Stimulated activated naive CD8-positive, alpha-beta T cell treated with anti-CD3 and anti-CD28 coated beads, Interleukin-15, Interleukin-2, amounts not matched to agents 100 ng/mL and 50 ng/mL, for 24 hours (primary cell): ENCODE measurements around the gene ZNF525.
"Not testable (repeated sequence)": the region's sequence is repeated elsewhere in the genome, so short reads cannot be mapped to it uniquely, and the experiment has no call there.

Experiments
- H3K27ac Mint-ChIP-seq: one replicate; pipeline ENCODE4 v1.8.0; 2021; ENCODE audit warnings: mild to moderate bottlenecking, mixed read lengths
- H3K27me3 Mint-ChIP-seq: one replicate; pipeline ENCODE4 v1.8.0; 2021; ENCODE audit warnings: mixed read lengths
- H3K36me3 Mint-ChIP-seq: one replicate; pipeline ENCODE4 v1.8.0; 2021; ENCODE audit warnings: low read depth, mixed read lengths
- H3K4me1 Mint-ChIP-seq: one replicate; pipeline ENCODE4 v1.8.0; 2021; ENCODE audit warnings: low read depth, mixed read lengths
- H3K4me3 Mint-ChIP-seq: one replicate; pipeline ENCODE4 v1.8.0; 2021; ENCODE audit warnings: mild to moderate bottlenecking, mixed read lengths
- H3K9me3 Mint-ChIP-seq: one replicate; pipeline ENCODE4 v1.8.0; 2021; ENCODE audit warnings: mixed read lengths

The ZNF525 gene

DNA sequence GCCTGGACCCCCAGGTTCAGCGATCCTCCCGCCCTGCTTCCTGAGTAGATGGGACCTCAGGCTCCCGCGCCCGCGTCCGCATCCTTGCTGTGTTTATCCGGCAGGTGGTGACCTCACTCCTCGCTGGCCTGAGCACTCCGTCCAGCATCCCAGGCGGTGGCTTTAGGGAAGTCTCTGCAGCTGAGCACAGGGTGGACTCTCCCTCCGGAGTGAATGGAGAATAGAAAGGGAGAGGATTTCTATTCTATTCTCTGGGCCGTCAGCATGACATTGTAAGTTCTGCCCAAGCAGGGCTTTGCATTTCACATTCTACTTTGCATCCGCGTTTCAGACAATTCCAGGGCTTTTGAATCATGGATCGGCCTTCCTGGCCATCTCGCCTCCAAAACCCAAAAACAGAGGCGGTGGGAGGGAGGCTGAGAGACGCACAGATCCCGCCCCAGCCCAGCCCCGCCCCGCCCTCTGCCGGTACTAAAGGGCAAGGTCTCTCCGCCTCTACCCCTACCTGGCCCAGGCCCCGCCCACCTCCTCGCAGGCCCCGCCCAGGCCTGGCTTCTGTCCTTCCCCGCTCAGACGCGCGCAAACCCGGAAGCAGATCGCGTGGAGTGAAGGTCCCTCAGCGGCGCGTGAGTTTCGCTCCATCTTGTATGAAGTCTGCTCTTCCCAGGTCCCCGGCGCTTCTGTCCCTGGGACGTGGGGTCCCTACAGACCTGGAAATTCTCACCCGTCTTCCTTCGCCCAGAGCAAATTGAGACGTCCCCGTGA lies at the start of gene ZNF525:
ZNF525 (plus strand) TSS at position 572 of the 765 bp plus-strand sequence. CDS start 6,577 bp downstream, outside the sequence.
- H3K9me3 Mint-ChIP-seq, result peaks cover 8% of the 10 kb centered on the region
- peaks cover 24% of the 10 kb centered on the region for H3K4me1 Mint-ChIP-seq
- peak within 1 kb of the TSS; percentile 91 for H3K27ac Mint-ChIP-seq
- H3K4me3 Mint-ChIP-seq, result peak within 1 kb of the TSS; percentile 88
- H3K27me3 Mint-ChIP-seq, result no peaks in the 10 kb centered on the region
- peaks cover 22% of the 10 kb centered on the region for H3K36me3 Mint-ChIP-seq

DNA sequence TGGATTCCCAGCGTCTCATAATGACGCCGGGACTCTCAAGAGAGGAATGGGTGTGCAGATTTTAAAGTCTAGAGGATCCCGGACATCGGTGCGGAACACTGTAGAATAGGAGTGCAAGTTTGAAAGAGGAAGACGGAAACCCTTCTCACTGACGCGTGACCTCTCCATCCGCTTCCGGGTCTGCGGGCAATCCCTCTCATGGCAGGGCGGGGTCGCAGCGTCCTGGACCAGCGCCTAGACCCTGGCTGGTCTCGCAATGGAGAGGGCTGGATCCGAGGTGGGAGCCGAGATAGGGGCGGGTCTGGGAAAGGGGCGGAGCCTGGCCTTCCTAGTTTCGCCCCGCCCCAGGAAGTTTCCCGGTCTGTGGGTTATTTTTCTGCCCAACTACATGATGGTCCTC lies 36.5 kb upstream of the ZNF525 start:
- H3K27ac Mint-ChIP-seq, result no peak overlapping the region
- peaks cover 36% of the 10 kb centered on the region for H3K9me3 Mint-ChIP-seq
- peaks cover 24% of the 10 kb centered on the region for H3K36me3 Mint-ChIP-seq
- H3K4me1 Mint-ChIP-seq, result peaks cover 6% of the 10 kb centered on the region
- peak overlapping the region; percentile 38 for H3K4me3 Mint-ChIP-seq
- H3K27me3 Mint-ChIP-seq, result peaks cover 25% of the 10 kb centered on the region

DNA sequence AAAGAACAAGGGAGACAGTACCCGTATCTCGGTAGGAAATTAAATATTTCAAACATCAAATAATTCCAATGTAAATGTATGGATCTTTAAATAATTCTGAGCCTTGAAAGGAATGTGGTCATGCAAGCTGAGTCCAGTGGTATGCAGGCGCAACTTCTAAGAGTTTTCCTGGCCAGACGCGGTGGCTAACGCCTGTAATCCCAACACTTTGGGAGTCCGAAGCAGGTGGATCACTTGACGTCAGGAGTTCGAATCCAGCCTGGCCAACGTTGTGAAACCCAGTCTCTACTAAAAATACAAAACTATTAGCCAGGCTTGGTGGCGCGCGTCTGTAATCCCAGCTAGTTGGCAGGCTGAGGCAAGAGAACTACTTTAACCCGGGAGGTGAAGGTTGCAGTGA lies 33.0 kb upstream of the ZNF525 start:
- Mint-ChIP-seq H3K27me3 (peaks cover 16% of the 10 kb centered on the region), H3K9me3 (peaks cover 27% of the 10 kb centered on the region), H3K27ac (no peak overlapping the region), H3K4me1 (peaks cover 16% of the 10 kb centered on the region), H3K36me3 (peaks cover 44% of the 10 kb centered on the region), H3K4me3 (peak overlapping the region; percentile 92)

DNA sequence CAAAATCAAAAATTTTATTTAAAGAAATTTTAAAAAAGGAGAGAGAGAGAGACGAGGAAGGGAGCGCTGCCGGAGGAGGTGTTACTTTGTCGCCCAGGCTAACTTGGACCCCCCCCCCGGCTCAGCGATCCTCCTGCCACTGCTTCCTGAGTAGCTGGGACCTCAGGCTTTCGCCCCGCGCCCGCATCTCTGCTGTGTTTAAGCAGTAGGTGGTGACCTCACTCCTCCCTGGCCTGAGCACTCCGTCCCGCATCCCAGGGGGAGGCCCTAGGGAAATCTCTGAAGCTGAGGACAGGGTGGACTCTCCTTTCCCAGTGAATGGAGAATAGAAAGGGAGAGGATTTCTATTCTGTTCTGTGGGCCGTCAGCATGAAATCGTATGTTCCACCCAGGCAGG lies 32.4 kb upstream of the ZNF525 start:
- H3K4me3 Mint-ChIP-seq, result peak overlapping the region; percentile 92
- H3K27ac Mint-ChIP-seq, result no peak overlapping the region
- peaks cover 13% of the 10 kb centered on the region for H3K27me3 Mint-ChIP-seq
- peaks cover 50% of the 10 kb centered on the region for H3K36me3 Mint-ChIP-seq
- H3K9me3 Mint-ChIP-seq, result peaks cover 23% of the 10 kb centered on the region
- H3K4me1 Mint-ChIP-seq, result peaks cover 16% of the 10 kb centered on the region

DNA sequence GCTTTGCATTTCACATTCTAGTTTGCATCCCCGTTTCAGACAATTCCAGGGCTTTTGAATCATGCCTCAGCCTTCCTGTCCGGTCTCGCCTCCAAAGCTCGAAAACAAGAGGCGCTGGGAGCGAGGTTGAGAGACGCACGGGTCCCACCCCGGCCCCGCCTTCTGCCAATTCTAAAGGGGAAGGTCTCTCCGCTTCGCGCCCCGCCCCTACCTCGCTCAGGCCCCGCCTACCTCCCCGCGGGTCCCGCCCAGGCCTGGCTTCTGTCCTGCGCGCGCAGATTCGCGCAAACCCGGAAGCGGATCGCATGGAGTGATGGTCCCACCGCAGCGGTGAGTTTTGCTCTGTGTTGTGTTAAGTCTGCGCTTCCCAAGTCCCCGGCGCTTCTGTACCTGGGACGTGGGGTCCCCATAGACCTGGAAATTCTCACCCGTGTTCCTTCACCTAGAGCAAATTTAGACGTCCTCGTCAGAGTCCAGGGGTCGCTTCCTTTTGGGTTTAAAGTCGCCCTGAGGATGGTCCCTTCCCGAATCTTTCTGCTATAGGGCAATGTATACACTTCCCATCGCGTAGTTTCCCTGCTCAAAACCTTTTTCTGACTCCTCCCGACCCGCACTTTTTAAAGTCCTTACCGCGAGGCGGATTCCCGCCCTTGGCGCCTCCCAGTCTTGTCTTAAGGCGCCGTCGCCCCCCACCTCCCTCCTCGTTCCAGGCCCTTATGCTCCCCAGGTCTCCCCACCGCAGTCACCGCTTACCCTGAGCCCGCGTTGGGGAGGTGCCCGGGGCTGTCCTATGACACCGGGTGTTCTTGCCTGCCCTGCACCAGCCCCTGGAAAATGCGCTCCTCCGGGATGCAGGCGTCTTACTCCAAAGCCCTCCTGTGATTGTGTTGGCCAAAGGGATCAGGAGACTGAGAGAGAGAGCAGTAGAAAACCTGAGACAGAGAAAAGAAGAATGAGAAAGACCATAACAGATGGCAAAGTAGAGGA lies 31.7 kb upstream of the ZNF525 start, which contains the start of gene ZNF845:
ZNF845 (plus strand) TSS at position 287 of the 987 bp plus-strand sequence. CDS start 7,559 bp downstream, outside the sequence.
- H3K4me1 Mint-ChIP-seq, result peaks cover 16% of the 10 kb centered on the region
- peak within 1 kb of the TSS; percentile 92 for H3K4me3 Mint-ChIP-seq
- peaks cover 52% of the 10 kb centered on the region for H3K36me3 Mint-ChIP-seq
- peaks cover 6% of the 10 kb centered on the region for H3K27me3 Mint-ChIP-seq
- peaks cover 16% of the 10 kb centered on the region for H3K9me3 Mint-ChIP-seq
- peak within 1 kb of the TSS; percentile 91 for H3K27ac Mint-ChIP-seq

DNA sequence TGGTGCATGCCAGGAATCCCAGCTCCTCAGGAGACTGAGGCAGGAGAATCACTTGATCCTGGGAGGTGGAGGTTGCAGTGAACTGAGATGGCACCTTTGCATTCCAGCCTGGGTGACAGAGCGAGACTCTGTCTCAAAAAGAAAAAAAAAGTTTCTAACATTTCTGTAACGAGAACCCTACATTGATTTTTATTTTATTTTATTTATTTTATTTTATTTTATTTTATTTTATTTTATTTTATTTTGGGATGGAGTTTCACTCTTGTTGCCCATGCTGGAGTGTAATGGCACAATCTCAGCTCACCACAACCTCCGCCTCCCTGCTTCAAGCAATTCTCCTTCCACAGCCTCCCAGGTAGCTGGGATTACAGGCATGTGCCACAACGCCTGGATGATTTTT lies 21.1 kb upstream of the ZNF525 start:
- H3K9me3 Mint-ChIP-seq, result peaks cover 52% of the 10 kb centered on the region
- H3K27ac Mint-ChIP-seq, H3K4me1 Mint-ChIP-seq: not testable (repeated sequence)

DNA sequence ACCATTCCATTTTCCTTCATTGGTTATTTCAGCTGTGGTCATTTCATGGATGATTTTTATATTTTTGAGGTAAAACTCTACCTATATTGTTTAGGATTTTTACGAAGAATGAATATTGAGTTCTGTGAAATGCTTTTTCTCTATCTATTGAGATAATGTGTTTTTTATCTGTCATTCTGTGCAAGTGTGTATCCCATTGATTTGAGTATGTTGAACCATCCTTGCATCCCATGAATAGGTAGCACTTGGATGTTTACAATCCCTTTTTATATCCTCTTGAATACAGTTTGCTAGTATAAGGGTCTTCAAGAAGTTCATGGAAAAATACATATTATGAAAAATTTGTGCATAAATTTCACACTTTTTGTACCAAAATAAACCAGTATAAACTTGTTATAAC lies 9.8 kb upstream of the ZNF525 start:
- peaks cover 54% of the 10 kb centered on the region for H3K9me3 Mint-ChIP-seq
- H3K36me3 Mint-ChIP-seq, result peaks cover 51% of the 10 kb centered on the region
- no peaks in the 10 kb centered on the region for H3K4me1 Mint-ChIP-seq
- no peak overlapping the region for H3K27ac Mint-ChIP-seq
- no peak overlapping the region for H3K4me3 Mint-ChIP-seq
- H3K27me3 Mint-ChIP-seq, result no peaks in the 10 kb centered on the region

More for the DNA sequence above, 21.1 kb upstream of the ZNF525 start:
- H3K4me3 Mint-ChIP-seq, H3K27me3 Mint-ChIP-seq: not testable (repeated sequence)
- H3K36me3 Mint-ChIP-seq, result peaks cover 98% of the 10 kb centered on the region

DNA sequence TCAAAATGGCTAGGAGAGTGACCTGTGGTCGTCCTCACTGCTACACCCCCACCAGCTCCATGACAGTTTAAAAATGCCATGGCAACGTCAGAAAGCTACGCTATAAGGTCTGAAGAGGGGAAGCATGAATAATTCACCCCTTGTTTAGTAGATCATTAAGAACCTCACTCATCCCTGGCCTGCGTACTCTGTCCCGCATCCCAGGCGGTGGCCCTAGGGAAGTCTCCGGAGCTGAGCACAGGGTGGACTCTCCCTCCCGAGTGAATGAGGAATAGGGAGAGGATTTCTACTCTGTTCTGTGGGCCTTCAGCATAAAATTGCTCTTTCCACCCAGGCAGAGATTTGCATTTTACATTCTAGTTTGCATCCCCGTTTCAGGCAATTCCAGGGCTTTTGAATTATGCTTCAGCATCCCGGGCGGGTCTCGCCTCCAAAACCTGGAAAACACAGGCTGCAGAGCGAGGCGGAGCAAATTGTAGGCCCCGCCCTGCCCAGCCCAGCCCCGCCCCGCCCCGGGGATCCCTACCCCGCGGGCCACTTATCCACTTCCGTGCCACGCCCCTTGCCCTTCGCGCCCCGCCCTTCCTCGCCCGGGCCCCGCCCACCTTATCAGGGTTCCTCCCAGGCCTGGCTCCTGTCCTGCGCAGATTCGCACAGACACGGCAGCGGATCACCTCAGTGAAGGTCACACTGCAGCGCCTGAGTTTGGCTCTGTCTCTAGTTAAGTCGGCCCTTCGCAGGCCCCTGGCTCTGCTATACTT lies 7.5 kb upstream of the ZNF525 start:
- H3K27ac Mint-ChIP-seq, result no peak overlapping the region

DNA sequence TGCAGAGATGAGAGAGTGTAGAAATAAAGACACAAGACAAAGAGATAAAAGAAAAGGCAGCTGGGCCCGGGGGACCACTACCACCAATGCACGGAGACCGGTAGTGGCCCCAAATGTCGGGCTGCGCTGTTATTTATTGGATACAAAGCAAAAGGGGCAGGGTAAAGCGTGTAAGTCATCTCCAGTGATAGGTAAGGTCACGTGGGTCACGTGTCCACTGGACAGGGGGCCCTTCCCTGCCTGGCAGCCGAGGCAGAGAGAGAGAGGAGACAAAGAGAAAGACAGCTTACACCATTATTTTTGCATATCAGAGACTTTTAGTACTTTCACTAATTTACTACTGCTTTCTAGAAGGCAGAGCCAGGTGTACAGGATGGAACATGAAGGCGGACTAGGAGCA lies 5.4 kb upstream of the ZNF525 start:
- not testable (repeated sequence) for H3K4me1 Mint-ChIP-seq, H3K4me3 Mint-ChIP-seq, H3K27ac Mint-ChIP-seq, H3K27me3 Mint-ChIP-seq
- peaks cover 16% of the 10 kb centered on the region for H3K36me3 Mint-ChIP-seq
- H3K9me3 Mint-ChIP-seq, result peaks cover 28% of the 10 kb centered on the region

More for the DNA sequence above, 7.5 kb upstream of the ZNF525 start:
- Mint-ChIP-seq H3K4me3 (no peak overlapping the region), H3K4me1 (no peaks in the 10 kb centered on the region), H3K36me3 (peaks cover 28% of the 10 kb centered on the region), H3K9me3 (peaks cover 39% of the 10 kb centered on the region), H3K27me3 (no peaks in the 10 kb centered on the region)

DNA sequence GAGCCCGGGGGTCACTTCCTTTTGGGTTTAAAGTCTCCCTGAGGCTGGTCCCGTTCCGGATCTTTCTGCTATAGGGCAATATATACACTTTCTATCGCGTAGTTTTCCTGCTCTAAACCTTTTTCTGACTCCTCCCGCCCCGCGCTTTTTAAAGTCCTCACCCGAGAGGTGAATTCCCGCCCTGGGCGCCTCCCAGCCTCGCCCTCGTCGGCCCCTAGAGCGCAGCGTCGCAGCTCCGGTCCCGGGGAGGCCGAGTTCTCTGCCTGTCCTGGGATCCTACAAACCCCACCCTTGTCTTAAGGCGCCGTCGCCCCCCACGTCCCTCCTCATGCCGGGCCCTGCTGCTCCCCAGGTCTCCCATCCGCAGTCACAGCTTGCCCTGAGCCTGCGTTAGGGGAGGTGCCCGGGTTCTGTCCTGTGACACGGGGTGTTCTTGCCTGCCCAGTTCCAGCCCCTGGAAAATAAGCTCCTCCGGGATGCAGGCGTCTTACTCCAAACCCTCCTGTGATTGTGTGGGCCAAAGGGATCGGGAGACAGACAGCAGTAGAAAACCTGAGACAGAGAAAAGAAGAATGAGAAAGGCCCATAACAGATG lies 491 bp downstream of the ZNF525 start:
- H3K36me3 Mint-ChIP-seq, result peaks cover 29% of the 10 kb centered on the region
- H3K4me3 Mint-ChIP-seq, result peak overlapping the region; percentile 88
- H3K27me3 Mint-ChIP-seq, result no peaks in the 10 kb centered on the region
- peaks cover 11% of the 10 kb centered on the region for H3K9me3 Mint-ChIP-seq
- H3K4me1 Mint-ChIP-seq, result peaks cover 24% of the 10 kb centered on the region
- peak overlapping the region; percentile 91 for H3K27ac Mint-ChIP-seq

DNA sequence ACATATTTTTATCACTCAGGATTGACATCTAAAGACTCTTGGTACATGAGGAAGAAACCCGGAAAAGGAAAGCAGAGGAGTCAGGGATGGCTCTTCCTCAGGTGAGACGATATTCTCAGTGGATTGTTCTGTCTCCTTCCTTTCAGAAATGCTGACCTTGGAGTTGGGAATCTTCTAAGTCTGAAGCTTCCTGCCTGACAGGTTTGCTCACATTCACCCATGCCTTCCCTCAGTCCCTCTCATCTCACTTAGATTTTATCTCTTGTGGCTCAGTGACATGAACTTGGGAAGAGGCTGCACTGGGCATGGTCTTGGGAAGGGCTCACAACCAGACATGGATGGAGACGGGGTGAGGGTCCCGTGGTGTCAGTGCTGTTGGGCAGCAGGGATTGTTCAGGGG lies 6.7 kb downstream of the ZNF525 start:
- no peak overlapping the region for H3K27ac Mint-ChIP-seq
- H3K4me1 Mint-ChIP-seq, result peaks cover 9% of the 10 kb centered on the region
- H3K4me3 Mint-ChIP-seq, result no peak overlapping the region
- no peaks in the 10 kb centered on the region for H3K27me3 Mint-ChIP-seq
- peaks cover 87% of the 10 kb centered on the region for H3K36me3 Mint-ChIP-seq
- H3K9me3 Mint-ChIP-seq, result peaks cover 14% of the 10 kb centered on the region

DNA sequence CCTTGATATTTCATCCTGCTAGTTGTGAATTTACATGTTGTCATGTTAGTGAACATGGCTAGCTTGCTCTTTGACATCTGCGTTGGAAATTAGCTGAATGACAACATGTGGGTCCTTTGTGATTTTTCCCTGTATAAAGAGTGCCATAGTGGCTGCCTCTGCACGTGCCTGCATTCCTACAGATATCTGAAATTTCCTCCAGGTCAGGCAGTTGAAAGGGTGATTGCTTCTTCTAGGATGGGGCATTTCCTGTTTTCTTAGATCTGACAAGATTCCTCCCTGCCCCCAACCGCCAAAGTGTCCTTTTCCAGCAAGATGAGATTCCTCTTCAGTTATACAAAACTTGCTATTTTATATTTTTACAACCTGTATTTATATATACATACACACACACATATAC lies 8.8 kb downstream of the ZNF525 start:
- H3K36me3 Mint-ChIP-seq, result peaks cover 88% of the 10 kb centered on the region
- H3K4me3 Mint-ChIP-seq, result no peak overlapping the region
- H3K9me3 Mint-ChIP-seq, result peaks cover 16% of the 10 kb centered on the region
- H3K4me1 Mint-ChIP-seq, result no peaks in the 10 kb centered on the region
- no peaks in the 10 kb centered on the region for H3K27me3 Mint-ChIP-seq
- H3K27ac Mint-ChIP-seq, result no peak overlapping the region

DNA sequence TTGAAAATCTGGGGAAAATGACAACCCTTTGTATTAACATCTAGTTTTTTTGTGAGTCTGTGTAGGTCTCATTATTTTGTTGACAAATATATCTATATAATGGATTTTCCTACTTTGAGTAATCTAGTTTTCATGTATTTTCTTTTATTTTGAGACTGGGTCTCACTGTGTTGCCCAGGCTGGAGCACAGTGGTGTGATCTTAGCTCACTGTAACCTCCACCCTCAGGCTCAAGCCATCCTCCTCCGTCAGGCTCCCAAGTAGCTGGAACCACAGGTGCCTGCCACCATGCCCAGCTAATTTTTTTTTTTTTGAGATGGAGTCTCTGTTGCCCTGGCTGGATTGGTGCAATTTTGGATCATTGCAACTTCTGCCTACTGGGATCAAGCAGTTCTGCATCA lies 9.2 kb downstream of the ZNF525 start:
- no peak overlapping the region for H3K27ac Mint-ChIP-seq
- peaks cover 18% of the 10 kb centered on the region for H3K9me3 Mint-ChIP-seq
- H3K36me3 Mint-ChIP-seq, result peaks cover 91% of the 10 kb centered on the region
- H3K27me3 Mint-ChIP-seq, result no peaks in the 10 kb centered on the region
- H3K4me3 Mint-ChIP-seq, result no peak overlapping the region
- H3K4me1 Mint-ChIP-seq, result no peaks in the 10 kb centered on the region

DNA sequence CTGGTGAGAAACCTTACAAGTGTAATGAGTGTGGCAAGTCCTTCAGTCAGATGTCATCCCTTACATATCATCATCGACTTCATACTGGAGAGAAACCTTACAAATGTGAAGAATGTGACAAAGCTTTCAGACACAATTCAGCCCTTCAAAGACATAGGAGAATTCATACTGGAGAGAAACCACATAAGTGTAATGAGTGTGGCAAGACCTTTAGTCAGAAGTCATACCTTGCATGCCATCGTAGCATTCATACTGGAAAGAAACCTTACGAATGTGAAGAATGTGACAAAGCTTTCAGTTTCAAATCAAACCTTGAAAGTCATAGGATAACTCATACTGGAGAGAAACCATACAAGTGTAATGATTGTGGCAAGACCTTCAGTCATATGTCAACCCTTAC lies 15.9 kb downstream of the ZNF525 start:
- Mint-ChIP-seq H3K9me3 (peaks cover 64% of the 10 kb centered on the region), H3K27me3 (no peaks in the 10 kb centered on the region), H3K36me3 (peaks cover 95% of the 10 kb centered on the region), H3K27ac (no peak overlapping the region), H3K4me1 (no peaks in the 10 kb centered on the region), H3K4me3 (no peak overlapping the region)
